Nephron (organoid): ENCODE data around the gene GAL.
A peak's percentile ranks its signal among the peaks of the same experiment; 100 is the strongest.

Source experiments
- H3K27ac Mint-ChIP-seq, 3 experiments: 2 replicates each; pipeline ENCODE4 v1.8.0; 2020; ENCODE audit warnings: mixed read lengths in 3 of 3, mild to moderate bottlenecking in 2 of 3, moderate library complexity in 1 of 3
- H3K27me3 Mint-ChIP-seq: 2 replicates; pipeline ENCODE4 v1.8.0; 2021; ENCODE audit warnings: low read depth, mild to moderate bottlenecking, moderate library complexity, mixed read lengths
- H3K36me3 Mint-ChIP-seq: 2 replicates; pipeline ENCODE4 v1.8.0; 2020; ENCODE audit warnings: low read depth, mixed read lengths
- H3K4me1 Mint-ChIP-seq: 2 replicates; pipeline ENCODE4 v1.8.0; 2020; ENCODE audit warnings: mixed read lengths
- H3K4me3 Mint-ChIP-seq, 3 experiments: 2 replicates each; pipeline ENCODE4 v1.8.0; 2020; ENCODE audit warnings: mild to moderate bottlenecking in 3 of 3, mixed read lengths in 3 of 3, moderate library complexity in 2 of 3
- H3K9me3 Mint-ChIP-seq: 2 replicates; pipeline ENCODE4 v1.8.0; 2020; ENCODE audit warnings: mixed read lengths
- CTCF ChIP-seq, 3 experiments: fragments of 200-600 bp; sonication (generic); IDR thresholded peaks; one replicate each; pipeline ENCODE4 v1.5.0; 2021; ENCODE audit warnings: antibody characterized with exemption in 3 of 3; ENCODE audit not compliant: unreplicated experiment in 3 of 3

Gene GAL

GRCh38 chr11:68673991-68674390 is 10.4 kb upstream of the GAL start:
- H3K27ac Mint-ChIP-seq, result peak overlapping the region in 1 of 3 experiments; percentile 39
- H3K27me3 Mint-ChIP-seq, result peaks cover 27% of the 10 kb centered on the region

GRCh38 chr11:68674461-68674860 is 9.9 kb upstream of the GAL start:
- H3K4me3 Mint-ChIP-seq, result no peak overlapping the region
- H3K9me3 Mint-ChIP-seq, result peaks cover 4% of the 10 kb centered on the region
- H3K27ac Mint-ChIP-seq, result peak overlapping the region in 2 of 3 experiments; percentile 39 to 57
- no peak for TF ChIP-seq CTCF (IDR thresholded peaks at IDR 0.05; ENCODE audit: unreplicated experiment in 3 of 3)
- peaks cover 31% of the 10 kb centered on the region for H3K27me3 Mint-ChIP-seq
- H3K36me3 Mint-ChIP-seq, result no peaks in the 10 kb centered on the region
- H3K4me1 Mint-ChIP-seq, result peaks cover 19% of the 10 kb centered on the region

More at GRCh38 chr11:68673991-68674390, 10.4 kb upstream of the GAL start:
- H3K36me3 Mint-ChIP-seq, result no peaks in the 10 kb centered on the region
- peaks cover 19% of the 10 kb centered on the region for H3K4me1 Mint-ChIP-seq
- peaks cover 4% of the 10 kb centered on the region for H3K9me3 Mint-ChIP-seq
- no peak for TF ChIP-seq CTCF (IDR thresholded peaks at IDR 0.05; ENCODE audit: unreplicated experiment in 3 of 3)
- no peak overlapping the region for H3K4me3 Mint-ChIP-seq

- Mint-ChIP-seq H3K4me3 (no peak overlapping the region), H3K9me3 (peaks cover 4% of the 10 kb centered on the region)
- no peak for TF ChIP-seq CTCF (IDR thresholded peaks at IDR 0.05; ENCODE audit: unreplicated experiment in 3 of 3)
Measured at GRCh38 chr11:68677432-68677831, 6.9 kb upstream of the GAL start.

GRCh38 chr11:68678031-68678441 is 6.3 kb upstream of the GAL start:
- H3K4me1 Mint-ChIP-seq, result peaks cover 27% of the 10 kb centered on the region
- no peak overlapping the region for H3K27ac Mint-ChIP-seq
- H3K4me3 Mint-ChIP-seq, result no peak overlapping the region
- TF ChIP-seq CTCF (IDR thresholded peaks at IDR 0.05; ENCODE audit: unreplicated experiment in 3 of 3), result no peak
- peaks cover 2% of the 10 kb centered on the region for H3K9me3 Mint-ChIP-seq
- no peaks in the 10 kb centered on the region for H3K36me3 Mint-ChIP-seq
- peaks cover 49% of the 10 kb centered on the region for H3K27me3 Mint-ChIP-seq

More at GRCh38 chr11:68677432-68677831, 6.9 kb upstream of the GAL start:
- H3K36me3 Mint-ChIP-seq, result no peaks in the 10 kb centered on the region
- peaks cover 44% of the 10 kb centered on the region for H3K27me3 Mint-ChIP-seq
- H3K27ac Mint-ChIP-seq, result no peak overlapping the region
- peaks cover 24% of the 10 kb centered on the region for H3K4me1 Mint-ChIP-seq

GRCh38 chr11:68680541-68681231 is 3.7 kb upstream of the GAL start:
- no peak overlapping the region for H3K27ac Mint-ChIP-seq
- H3K4me3 Mint-ChIP-seq, result no peak overlapping the region
- H3K9me3 Mint-ChIP-seq, result no peaks in the 10 kb centered on the region
- H3K4me1 Mint-ChIP-seq, result peaks cover 15% of the 10 kb centered on the region
- TF ChIP-seq CTCF (IDR thresholded peaks at IDR 0.05; ENCODE audit: unreplicated experiment in 3 of 3), result no peak
- peaks cover 57% of the 10 kb centered on the region for H3K27me3 Mint-ChIP-seq
- H3K36me3 Mint-ChIP-seq, result no peaks in the 10 kb centered on the region

- H3K36me3 Mint-ChIP-seq, result no peaks in the 10 kb centered on the region
- H3K27me3 Mint-ChIP-seq, result peaks cover 75% of the 10 kb centered on the region
- peak overlapping the region in 2 of 3 experiments; percentile 5 to 8 for H3K4me3 Mint-ChIP-seq
- no peak overlapping the region for H3K27ac Mint-ChIP-seq
- H3K9me3 Mint-ChIP-seq, result no peaks in the 10 kb centered on the region
- TF ChIP-seq CTCF (IDR thresholded peaks at IDR 0.05; ENCODE audit: unreplicated experiment in 3 of 3), result no peak
- peaks cover 23% of the 10 kb centered on the region for H3K4me1 Mint-ChIP-seq
Measured at GRCh38 chr11:68682531-68682961, 1.8 kb upstream of the GAL start.
